Breast epithelium (tissue), 3 donors: ENCODE measurements around the gene GJB4.

ENCODE experiments used
- CTCF ChIP-seq, 3 donors: fragments of 450-650 bp; IDR thresholded peaks; one replicate each; pipeline ENCODE4 v1.5.1; 2016 to 2017; ENCODE audit warnings: antibody characterized with exemption in 3 of 3, mild to moderate bottlenecking in 3 of 3, moderate library complexity in 3 of 3
- POLR2A ChIP-seq: fragments of 450-650 bp; IDR thresholded peaks from one replicate; pipeline ENCODE4 v1.6.1; 2016; ENCODE audit warnings: antibody characterized with exemption, mild to moderate bottlenecking, moderate library complexity

DNA sequence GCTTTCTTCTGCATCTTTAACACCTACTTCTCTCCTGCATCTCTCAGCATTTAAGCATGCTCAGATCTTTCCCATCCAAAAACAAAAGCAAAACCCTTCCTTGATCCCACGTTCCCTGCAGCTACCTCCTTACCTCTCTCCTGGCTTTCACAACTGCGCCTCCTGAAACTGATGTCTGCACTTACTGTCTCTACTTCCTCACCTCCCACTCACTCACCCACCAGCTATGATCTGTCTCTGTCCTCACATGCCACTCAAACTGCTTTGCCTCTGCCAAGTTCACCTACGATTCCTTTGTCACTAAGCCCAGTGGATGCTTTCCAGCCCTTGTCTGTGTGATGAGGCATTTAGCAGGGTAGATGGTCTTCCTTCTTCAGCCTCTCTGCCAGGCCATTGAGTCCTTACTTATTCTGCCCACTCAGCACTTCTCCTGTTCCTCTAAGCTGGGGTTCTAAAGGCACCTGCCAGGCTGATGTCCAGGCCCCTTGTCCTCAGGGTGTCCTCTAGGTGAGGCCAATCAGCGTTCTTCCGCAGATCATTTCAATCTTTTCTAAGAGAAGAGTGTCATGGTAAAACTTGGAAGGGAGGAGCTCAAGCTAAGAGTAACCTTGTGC lies 11.5 kb downstream of the GJB4 start:
- no peak for TF ChIP-seq POLR2A
- TF ChIP-seq CTCF (IDR thresholded peaks at IDR 0.05): no peak
